T-helper 22 cell (primary cell): ENCODE results near the gene WSCD2.
"Not testable (repeated sequence)": the region's sequence is repeated elsewhere in the genome, so short reads cannot be mapped to it uniquely, and the experiment has no call there.

Source experiments
- DNase-seq: peaks from one replicate; pipeline ENCODE4 v3.0.0-alpha.2; 2020; ENCODE audit warnings: low read depth

The WSCD2 gene

DNA sequence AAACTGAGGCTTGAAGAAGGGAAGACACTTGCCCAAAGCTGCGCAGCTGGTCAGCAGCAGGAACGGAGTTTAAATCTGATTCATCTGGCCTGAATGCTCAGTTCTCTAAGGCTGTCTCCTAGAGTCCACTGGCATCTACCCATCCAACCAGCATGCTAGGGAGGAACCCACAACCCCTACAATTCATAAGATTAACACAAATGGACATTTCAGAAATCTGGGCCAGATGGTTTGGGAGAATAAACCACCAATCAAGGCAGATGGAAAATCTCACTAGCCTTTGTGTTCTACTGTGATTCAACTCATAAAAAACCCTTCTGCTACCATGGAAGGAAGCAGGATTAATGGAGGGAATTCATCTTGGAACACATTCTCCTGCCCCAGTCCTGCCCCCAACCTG, 67.8 kb downstream of the WSCD2 start:
- no peak for DNase-seq

DNA sequence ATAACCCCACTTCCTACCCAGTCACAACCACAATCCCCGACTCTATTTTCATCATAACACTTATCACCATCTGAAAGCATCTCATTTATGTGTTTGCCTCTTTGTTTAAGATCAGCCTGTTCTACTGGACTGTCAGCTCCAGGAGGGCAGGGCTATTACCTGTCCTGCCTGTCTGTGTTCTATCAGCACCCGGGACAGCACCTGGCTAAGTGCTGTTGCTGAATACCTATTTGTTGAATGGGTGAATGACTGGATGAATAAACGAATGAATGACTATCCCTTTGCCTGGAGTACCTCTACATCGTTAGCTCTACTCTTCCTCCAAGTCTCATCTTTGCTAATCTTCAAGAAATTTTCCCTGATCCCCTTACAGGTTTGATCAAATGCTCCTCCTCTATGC, 69.0 kb downstream of the WSCD2 start:
- no peak for DNase-seq

DNA sequence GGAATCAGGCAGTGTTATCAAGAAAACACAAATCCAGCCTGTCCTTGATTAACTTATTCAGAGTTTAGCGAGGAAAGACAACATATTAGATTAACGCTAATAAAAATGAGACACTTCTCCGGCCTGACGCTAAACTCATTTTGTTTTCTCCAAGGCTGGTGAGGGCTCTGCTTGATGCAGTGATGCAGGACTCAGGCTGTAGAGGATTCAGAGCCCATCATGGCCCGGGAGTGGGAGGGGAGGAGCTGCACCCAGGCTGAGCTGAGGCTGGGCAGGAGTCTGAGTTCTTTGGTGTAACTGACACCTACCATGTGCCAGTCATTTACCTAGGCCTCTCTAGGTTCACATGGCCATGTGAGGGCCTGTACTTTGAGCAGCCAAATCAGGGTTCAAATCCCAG, 70.0 kb downstream of the WSCD2 start:
- DNase-seq = no peak

GRCh38 chr12:108201808-108202207, 72.7 kb downstream of the WSCD2 start:
- DNase-seq = no peak

GRCh38 chr12:108204117-108204987, 75.3 kb downstream of the WSCD2 start:
- no peak for DNase-seq

- DNase-seq = no peak
Measured at GRCh38 chr12:108205864-108206263, 76.8 kb downstream of the WSCD2 start.

DNA sequence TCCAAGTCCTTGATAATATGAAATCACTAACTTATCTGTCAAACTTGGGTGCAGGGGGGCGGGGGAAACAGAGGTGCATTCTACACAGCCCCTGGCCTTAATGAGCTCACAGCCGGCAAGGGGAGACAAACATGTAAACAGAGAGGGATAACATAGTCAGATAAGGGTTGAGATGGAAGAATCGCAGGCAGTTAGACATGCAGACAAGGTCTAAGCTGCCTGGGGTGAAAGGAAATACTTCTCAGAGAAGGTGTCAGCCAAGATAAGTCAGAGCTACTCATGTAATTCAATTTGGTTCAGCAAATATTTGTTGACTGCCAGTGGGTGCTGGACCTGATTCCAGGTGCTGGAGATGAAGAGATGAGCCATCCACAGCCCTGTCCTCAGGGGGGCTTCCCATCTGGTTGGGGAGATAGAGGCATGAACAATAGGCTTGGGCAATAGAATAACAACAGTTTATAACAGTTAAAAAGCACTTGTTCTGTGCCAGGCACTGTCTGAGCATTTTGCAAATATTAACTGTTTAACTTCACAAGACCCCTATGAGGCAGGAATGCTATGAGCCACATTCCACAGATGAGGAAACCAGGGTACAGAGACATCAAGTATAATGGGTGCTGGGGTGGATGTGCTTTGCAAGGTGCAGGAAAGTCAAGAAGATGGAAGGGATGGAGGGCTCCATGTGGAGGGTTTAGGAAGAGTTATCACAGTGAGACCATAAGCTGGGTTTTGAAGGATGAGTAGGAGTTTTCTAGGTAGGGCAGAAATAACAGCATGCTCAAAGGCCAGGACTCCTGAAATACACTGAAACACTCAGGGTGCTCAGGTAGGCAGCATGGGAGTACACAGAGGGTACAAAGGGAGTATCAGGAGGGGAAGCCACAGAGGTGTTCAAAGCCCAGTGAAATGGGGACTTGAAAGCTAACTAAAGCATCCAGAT, 79.0 kb downstream of the WSCD2 start:
- DNase-seq = no peak

GRCh38 chr12:108210001-108210400, 80.9 kb downstream of the WSCD2 start:
- DNase-seq = no peak

GRCh38 chr12:108211157-108211556, 82.1 kb downstream of the WSCD2 start:
- DNase-seq = no peak

- no peak for DNase-seq
Measured at GRCh38 chr12:108213871-108214445, 84.9 kb downstream of the WSCD2 start.

DNA sequence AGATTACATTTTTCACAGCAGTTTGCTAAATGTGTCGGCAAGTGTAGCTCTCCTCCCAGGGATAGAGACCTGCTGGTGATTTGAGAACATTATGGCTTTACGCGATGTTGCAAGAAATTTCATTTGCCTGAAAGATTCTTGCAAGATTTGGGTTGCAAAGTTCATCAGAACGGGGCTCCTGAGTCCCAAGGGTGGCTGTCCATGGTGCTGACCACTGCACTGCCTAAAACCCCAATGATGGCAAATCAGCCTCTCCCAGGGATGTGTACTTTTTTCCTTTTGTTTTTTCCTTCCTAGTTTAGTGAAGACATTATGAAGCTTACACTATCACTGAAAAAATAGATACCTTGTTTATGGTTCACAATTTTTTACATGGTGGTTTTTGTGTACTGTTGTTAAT, 85.4 kb downstream of the WSCD2 start:
- DNase-seq = no peak

DNA sequence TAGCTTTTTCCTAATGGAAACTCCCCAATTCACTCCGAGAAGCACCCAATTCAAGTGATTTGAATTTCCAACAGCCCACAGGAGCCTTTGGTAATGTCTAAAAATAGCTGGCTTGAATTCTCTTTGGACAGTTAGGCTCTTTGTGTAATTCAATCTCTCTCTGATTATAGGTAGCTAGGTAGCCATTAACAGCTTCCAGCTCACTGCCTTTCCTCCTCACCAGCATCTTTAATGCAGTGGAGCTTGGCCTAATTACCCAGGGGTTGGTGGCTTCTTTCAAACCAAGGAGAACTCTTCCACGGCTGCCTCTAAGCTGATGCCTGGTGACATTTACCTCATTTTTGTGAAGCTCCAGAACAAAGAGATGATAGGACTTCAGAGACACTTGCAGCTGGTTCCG, 86.4 kb downstream of the WSCD2 start:
- DNase-seq = no peak

DNA sequence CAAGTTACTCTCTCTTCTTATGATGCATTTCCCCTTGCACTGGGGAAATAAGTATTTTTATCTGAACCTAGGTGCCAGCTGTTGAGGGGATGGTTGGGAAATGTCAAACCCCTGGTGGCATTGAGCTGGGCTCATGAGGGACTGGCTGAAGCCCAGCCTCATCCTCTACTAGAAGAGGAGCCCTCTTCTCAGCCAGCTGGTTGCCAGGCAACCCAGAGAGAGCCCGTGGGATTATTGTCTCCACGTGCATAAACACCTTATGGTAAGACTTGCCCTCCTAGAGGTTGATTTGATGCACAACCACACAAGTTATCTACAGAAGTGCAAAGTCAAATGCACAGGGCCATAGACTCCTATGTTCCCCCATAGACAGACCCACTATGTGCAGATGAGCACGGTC, 89.8 kb downstream of the WSCD2 start:
- no peak for DNase-seq

- not testable (repeated sequence) for DNase-seq
Measured at GRCh38 chr12:108225101-108225500, 96.0 kb downstream of the WSCD2 start.

- DNase-seq = no peak
Measured at GRCh38 chr12:108226866-108227265, 97.8 kb downstream of the WSCD2 start.

- DNase-seq = no peak
Measured at GRCh38 chr12:108228746-108229145, 99.7 kb downstream of the WSCD2 start.

GRCh38 chr12:108231109-108231905, 102.2 kb downstream of the WSCD2 start:
- DNase-seq = no peak

GRCh38 chr12:108231909-108232434, 102.9 kb downstream of the WSCD2 start:
- DNase-seq = no peak

- DNase-seq = no peak
Measured at GRCh38 chr12:108232565-108232964, 103.5 kb downstream of the WSCD2 start.

DNA sequence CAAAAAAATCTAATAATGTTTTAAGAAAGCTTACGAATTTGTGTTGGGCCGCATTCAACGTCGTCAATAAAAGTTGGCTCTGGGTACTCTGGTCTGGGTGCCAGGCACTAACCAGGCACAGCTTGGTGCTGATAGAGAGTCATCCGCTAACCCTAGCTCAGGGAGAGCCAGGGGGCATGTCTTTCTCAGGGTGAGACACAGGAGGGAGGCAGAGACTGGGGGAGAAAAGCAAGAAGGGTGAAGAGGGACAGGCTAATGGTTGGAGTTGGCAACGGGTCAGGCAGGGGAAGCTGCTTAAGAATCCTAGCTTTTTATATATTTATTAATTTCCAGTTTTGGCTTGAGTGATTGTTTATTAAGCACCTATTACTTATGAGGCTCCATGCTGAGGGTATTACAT, 105.1 kb downstream of the WSCD2 start:
- no peak for DNase-seq

- DNase-seq = no peak
Measured at GRCh38 chr12:108235197-108235984, 106.3 kb downstream of the WSCD2 start.
